ENCODE measurements around the gene NDP. TPM values are rescaled to one million over a fixed set of nuclear protein-coding genes. Genes with fewer than 3 reads are reported as not detected.

The NDP gene
- total RNA-seq, 1 donor from 2014 or later, result not detected

DNA sequence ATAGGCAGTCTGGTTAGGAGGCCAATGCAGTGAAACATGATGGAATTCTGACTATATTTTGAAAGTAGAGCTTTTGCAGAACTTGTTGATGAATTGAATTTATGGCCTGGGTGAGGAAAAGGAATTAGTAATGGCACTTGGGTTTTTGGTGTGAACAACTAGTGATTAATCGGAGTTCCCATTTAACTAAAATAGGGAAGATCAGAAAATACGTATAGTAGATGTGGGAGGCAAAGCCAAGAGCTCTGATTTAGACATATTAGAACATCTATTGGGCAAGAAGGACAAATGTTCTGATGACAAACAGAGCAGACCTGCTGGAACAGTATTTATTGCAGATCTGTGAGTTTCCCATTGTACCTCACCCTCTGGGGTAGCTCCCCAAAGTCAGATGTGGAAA is 12.3 kb upstream of the NDP start:
- Mint-ChIP-seq H3K27me3 (no peaks in the 10 kb centered on the region), H3K36me3 (ENCODE audit: low read depth) (no peaks in the 10 kb centered on the region), H3K4me3 (no peak overlapping the region), H3K27ac (no peak overlapping the region), H3K4me1 (no peaks in the 10 kb centered on the region), H3K9me3 (no peaks in the 10 kb centered on the region)
- intact Hi-C loops (cut with micrococcal nuclease), result no loop called here
- DNase-seq (no peak), ATAC-seq (ENCODE audit: low read depth) (no peak)
- ChIA-PET POLR2A (no interaction called here), CTCF (no interaction called here)
- TF ChIP-seq, protein P1, sequence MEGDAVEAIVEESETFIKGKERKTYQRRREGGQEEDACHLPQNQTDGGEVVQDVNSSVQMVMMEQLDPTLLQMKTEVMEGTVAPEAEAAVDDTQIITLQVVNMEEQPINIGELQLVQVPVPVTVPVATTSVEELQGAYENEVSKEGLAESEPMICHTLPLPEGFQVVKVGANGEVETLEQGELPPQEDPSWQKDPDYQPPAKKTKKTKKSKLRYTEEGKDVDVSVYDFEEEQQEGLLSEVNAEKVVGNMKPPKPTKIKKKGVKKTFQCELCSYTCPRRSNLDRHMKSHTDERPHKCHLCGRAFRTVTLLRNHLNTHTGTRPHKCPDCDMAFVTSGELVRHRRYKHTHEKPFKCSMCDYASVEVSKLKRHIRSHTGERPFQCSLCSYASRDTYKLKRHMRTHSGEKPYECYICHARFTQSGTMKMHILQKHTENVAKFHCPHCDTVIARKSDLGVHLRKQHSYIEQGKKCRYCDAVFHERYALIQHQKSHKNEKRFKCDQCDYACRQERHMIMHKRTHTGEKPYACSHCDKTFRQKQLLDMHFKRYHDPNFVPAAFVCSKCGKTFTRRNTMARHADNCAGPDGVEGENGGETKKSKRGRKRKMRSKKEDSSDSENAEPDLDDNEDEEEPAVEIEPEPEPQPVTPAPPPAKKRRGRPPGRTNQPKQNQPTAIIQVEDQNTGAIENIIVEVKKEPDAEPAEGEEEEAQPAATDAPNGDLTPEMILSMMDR (IDR thresholded peaks at IDR 0.05), result no peak

DNA sequence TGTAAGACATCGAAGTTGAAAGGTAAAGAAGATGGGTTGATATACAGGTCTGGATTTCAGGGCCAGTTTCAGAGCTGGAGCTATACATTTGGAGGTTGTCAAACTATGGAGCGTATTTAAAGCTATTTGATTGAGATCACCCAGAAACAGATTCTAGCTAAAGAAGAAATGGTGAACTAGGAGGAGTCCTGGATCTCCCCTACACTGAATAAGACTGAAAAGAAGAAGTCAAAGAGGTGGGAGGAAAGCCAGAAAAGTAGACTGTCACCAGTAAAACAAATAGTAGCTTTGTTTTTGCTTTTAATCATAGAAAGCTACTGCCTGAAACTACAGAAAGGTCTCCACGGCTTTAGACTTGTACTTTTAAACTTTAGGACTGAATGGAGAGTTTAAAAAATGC is 5.0 kb upstream of the NDP start:
- Mint-ChIP-seq H3K27ac (no peak overlapping the region), H3K4me3 (no peak overlapping the region), H3K36me3 (ENCODE audit: low read depth) (no peaks in the 10 kb centered on the region), H3K4me1 (peaks cover 8% of the 10 kb centered on the region), H3K9me3 (no peaks in the 10 kb centered on the region), H3K27me3 (peaks cover 14% of the 10 kb centered on the region)
- TF ChIP-seq, protein P1 (IDR thresholded peaks at IDR 0.05), result no peak
- POLR2A ChIA-PET, result no interaction called here
- intact Hi-C loops (cut with micrococcal nuclease), result no loop called here
- ATAC-seq (ENCODE audit: low read depth) (no peak), DNase-seq (no peak)
- CTCF ChIA-PET, result no interaction called here

DNA sequence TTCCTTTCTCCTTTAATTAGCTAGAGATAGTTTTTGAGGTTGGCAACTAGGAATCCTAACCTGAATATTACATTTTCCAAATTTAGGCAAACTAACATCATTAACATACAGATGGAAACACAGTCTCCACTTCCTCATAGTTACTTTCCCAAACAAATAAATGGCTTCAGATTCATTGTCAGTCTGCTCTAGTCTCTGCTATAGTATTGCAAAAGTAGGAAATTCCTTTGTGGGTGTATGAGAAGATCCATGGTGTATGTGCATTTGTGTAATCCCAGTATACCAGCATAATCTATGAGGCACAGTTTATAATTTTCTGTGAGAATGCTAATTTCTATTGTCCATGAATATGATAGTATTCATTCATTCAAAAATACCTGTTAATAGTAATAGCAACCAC is 3.0 kb upstream of the NDP start:
- DNase-seq (no peak), ATAC-seq (ENCODE audit: low read depth) (no peak)
- H3K27ac Mint-ChIP-seq, result no peak overlapping the region
- H3K9me3 Mint-ChIP-seq, result no peaks in the 10 kb centered on the region
- CTCF ChIA-PET, result no interaction called here
- intact Hi-C loops (cut with micrococcal nuclease), result no loop called here
- POLR2A ChIA-PET, result no interaction called here
- peaks cover 16% of the 10 kb centered on the region for H3K4me1 Mint-ChIP-seq
- no peak overlapping the region for H3K4me3 Mint-ChIP-seq
- peaks cover 21% of the 10 kb centered on the region for H3K27me3 Mint-ChIP-seq
- no peaks in the 10 kb centered on the region for H3K36me3 Mint-ChIP-seq (ENCODE audit: low read depth)
- TF ChIP-seq, protein P1 (IDR thresholded peaks at IDR 0.05), result no peak

DNA sequence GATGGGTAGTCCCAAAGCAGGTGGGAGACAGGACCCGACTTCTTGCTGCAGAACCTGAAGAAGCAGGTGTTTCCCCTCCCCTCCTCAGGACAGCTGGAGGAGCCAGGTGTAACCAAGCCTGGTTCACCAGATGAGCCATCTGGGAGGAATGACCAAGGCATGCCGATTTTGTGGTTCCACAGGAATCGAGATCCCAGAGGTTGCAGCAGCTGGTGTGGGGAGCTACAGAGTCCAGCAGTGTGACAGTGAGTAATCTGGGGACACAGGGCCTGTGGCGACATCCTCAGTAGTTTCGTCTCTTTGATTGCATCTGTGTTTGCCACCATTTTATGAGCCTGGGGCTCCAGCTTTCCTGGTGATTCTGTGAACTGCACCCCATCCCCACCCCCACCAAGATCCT is 2.6 kb upstream of the NDP start:
- Mint-ChIP-seq H3K9me3 (no peaks in the 10 kb centered on the region), H3K27ac (no peak overlapping the region), H3K36me3 (ENCODE audit: low read depth) (no peaks in the 10 kb centered on the region), H3K27me3 (peaks cover 21% of the 10 kb centered on the region), H3K4me3 (no peak overlapping the region), H3K4me1 (peaks cover 16% of the 10 kb centered on the region)
- POLR2A ChIA-PET, result no interaction called here
- TF ChIP-seq, protein P1 (IDR thresholded peaks at IDR 0.05), result no peak
- DNase-seq (no peak), ATAC-seq (ENCODE audit: low read depth) (no peak)
- CTCF ChIA-PET, result no interaction called here
- intact Hi-C loops (cut with micrococcal nuclease), result no loop called here

DNA sequence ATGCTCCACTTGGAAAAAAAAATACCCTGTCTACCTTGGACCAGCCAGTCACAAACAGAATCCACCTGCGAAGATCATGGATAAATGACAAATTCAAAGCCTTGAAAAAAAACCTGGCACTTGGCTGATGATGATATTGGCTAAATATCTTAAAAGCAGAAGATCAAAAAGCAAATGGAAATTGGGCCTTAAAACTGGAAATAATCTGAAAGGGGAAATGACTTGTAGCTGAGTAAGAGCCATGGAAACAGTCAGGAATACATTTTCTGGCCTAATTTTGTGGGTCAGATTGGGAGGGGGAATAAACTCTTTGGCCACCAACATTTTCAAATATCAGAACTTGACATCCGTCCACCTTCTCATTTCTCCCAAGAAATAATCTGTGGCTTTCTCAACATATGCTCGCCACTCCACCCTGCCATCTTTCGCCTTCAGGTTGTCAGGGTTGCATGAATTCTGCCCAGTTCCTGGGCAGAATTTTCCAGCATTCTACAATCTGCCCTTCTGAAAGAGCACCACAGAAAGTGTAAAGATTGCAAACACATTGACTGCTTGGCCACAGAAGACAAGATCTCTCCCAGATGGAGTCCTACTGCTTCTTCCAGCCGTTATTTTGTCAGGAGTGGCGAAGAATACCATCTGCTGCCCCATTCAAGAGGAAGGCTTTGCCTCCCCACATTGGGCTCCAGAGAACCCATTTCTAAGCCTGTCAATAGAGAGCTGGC is 1.7 kb upstream of the NDP start:
- CTCF ChIA-PET, result no interaction called here
- Mint-ChIP-seq H3K4me1 (peaks cover 16% of the 10 kb centered on the region), H3K27ac (no peak overlapping the region), H3K9me3 (no peaks in the 10 kb centered on the region), H3K27me3 (peaks cover 21% of the 10 kb centered on the region), H3K4me3 (no peak overlapping the region), H3K36me3 (ENCODE audit: low read depth) (no peaks in the 10 kb centered on the region)
- TF ChIP-seq, protein P1 (IDR thresholded peaks at IDR 0.05), result no peak
- ATAC-seq (ENCODE audit: low read depth), result no peak
- POLR2A ChIA-PET, result no interaction called here
- DNase-seq, result no peak
- intact Hi-C loops (cut with micrococcal nuclease), result no loop called here
